Stimulated activated CD4-positive, alpha-beta T cell treated with anti-CD3 and anti-CD28 coated beads, Interleukin-4, amount 100 ng/mL, for 24 hours (primary cell): ENCODE results near the gene ADD3.
A peak's percentile ranks its signal among the peaks of the same experiment; 100 is the strongest.
"Not testable (repeated sequence)": the region's sequence is repeated elsewhere in the genome, so short reads cannot be mapped to it uniquely, and the experiment has no call there.

ENCODE experiments used
- DNase-seq: peaks from one replicate; pipeline ENCODE4 v3.0.0-alpha.2; 2020

ADD3 gene

GRCh38 chr10:109976681-109977080 is 31.1 kb upstream of the ADD3 start:
- DNase-seq = no peak

- DNase-seq = no peak
These were observed 30.4 kb upstream of the ADD3 start for GRCh38 chr10:109977382-109977806.

- DNase-seq = peak; percentile 71
These were observed 29.3 kb upstream of the ADD3 start for GRCh38 chr10:109978481-109978880.

GRCh38 chr10:109979215-109979614 is 28.6 kb upstream of the ADD3 start:
- no peak for DNase-seq

- no peak for DNase-seq
These were observed 26.1 kb upstream of the ADD3 start for GRCh38 chr10:109981650-109982049.

GRCh38 chr10:109982123-109982522 is 25.7 kb upstream of the ADD3 start:
- no peak for DNase-seq

GRCh38 chr10:109982812-109983211 is 25.0 kb upstream of the ADD3 start:
- DNase-seq = no peak

GRCh38 chr10:109984013-109984412 is 23.8 kb upstream of the ADD3 start:
- no peak for DNase-seq

GRCh38 chr10:109985768-109986167 is 22.0 kb upstream of the ADD3 start:
- not testable (repeated sequence) for DNase-seq

- DNase-seq = no peak
These were observed 20.2 kb upstream of the ADD3 start for GRCh38 chr10:109987452-109988211.

- DNase-seq = no peak
These were observed 19.6 kb upstream of the ADD3 start for GRCh38 chr10:109988212-109988596.

GRCh38 chr10:109991266-109991855 is 16.4 kb upstream of the ADD3 start:
- DNase-seq = no peak

GRCh38 chr10:109992485-109992884 is 15.3 kb upstream of the ADD3 start:
- DNase-seq = no peak

- DNase-seq = no peak
These were observed 14.0 kb upstream of the ADD3 start for GRCh38 chr10:109993551-109994330.

GRCh38 chr10:109994711-109995577 is 12.8 kb upstream of the ADD3 start:
- DNase-seq = no peak

GRCh38 chr10:109995595-109995994 is 12.2 kb upstream of the ADD3 start:
- no peak for DNase-seq

GRCh38 chr10:109996225-109996624 is 11.6 kb upstream of the ADD3 start:
- no peak for DNase-seq

- no peak for DNase-seq
These were observed 11.0 kb upstream of the ADD3 start for GRCh38 chr10:109996766-109997171.

GRCh38 chr10:109997233-109997632 is 10.6 kb upstream of the ADD3 start:
- no peak for DNase-seq

GRCh38 chr10:109998513-109998912 is 9.3 kb upstream of the ADD3 start:
- no peak for DNase-seq

- DNase-seq = no peak
These were observed 4.8 kb upstream of the ADD3 start for GRCh38 chr10:110002801-110003523.

GRCh38 chr10:110003524-110003885 is 4.3 kb upstream of the ADD3 start:
- DNase-seq = no peak
